Limb (tissue), 2 donors: ENCODE measurements around the gene C7.
"Not testable (repeated sequence)": the region's sequence is repeated elsewhere in the genome, so short reads cannot be mapped to it uniquely, and the experiment has no call there.

Experiments used
- DNase-seq, 2 donors: peaks; one replicate each; pipeline ENCODE4 v3.0.0-alpha.2; 2016; ENCODE audit errors: extremely low spot score in 2 of 2

The C7 gene

DNA sequence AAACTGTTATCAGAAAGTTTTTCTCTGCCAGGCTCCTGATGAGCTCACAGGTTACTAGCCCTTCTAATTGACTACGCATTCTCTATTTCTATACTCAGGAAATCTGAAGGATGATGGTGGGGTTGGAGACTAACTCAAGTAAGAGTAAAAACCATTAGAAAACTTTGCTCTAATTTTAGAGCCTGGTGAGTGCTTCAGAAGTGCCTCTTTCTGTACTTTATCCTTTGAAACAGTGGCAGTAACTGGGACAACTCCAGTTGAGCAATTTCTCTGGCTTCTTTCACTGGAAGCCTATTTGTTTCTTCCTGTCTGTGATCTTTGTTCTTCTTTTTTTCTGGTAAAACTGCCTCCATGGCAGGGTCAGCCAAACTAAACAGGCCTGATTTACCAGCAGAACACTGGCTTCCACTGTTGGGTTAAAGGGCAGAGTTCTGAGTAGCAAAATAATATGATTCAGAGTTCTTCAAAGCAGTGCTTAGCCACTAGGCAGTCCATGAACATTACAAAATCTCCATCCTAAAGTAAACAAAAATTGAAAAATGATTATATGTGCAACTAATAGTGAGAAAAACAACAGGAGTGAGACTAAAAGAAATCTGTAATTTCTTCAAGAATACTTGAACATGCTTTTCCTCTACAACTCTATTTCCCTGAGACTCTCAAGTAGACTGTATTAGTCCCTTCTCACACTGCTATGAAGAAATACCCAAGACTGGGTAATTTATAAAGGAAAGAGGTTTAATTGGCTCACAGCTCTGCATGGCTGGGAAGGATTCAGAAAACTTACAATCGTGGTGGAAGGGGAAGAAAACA, 82.1 kb downstream of the C7 start:
- DNase-seq: no peak

GRCh38 chr5:40991981-40992559, 82.8 kb downstream of the C7 start:
- no peak for DNase-seq

- no peak for DNase-seq
Observed at GRCh38 chr5:40995801-40996586, 86.7 kb downstream of the C7 start.

GRCh38 chr5:40999142-40999541, 89.8 kb downstream of the C7 start:
- DNase-seq: no peak

- no peak for DNase-seq
Observed at GRCh38 chr5:40999966-41000365, 90.7 kb downstream of the C7 start.

DNA sequence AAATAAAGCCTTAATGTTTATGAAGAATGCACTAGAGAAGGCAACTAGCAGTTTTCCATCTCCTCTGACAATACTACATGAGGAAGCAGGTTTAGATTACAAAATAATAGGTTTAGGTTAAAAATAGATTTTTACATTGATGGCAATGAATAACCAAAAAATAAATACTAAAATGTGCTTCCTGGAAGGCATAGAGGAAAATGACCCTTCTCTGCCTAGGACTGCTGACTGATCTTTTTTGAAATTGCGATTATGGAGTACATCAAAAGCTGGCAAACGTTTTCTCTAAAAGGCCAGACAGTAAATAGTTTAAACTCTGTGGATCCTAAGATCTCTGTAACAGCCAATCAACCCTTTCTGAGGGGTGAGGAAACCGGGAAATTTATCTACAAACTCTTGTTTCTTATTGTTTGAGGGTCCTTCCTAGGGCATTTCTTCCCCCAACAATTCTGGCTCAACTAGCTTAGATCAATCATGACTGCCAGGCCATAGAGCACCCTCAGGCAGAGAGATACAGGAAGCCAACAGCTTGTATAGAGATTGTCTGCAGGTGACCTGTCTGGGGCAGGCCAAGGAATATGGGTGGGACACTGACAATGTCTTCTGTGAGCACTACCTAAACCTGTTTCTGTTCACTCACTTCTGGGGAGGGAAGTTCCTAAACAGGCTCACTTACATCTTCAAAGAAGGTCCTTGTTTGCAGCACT, 94.5 kb downstream of the C7 start:
- no peak for DNase-seq

DNA sequence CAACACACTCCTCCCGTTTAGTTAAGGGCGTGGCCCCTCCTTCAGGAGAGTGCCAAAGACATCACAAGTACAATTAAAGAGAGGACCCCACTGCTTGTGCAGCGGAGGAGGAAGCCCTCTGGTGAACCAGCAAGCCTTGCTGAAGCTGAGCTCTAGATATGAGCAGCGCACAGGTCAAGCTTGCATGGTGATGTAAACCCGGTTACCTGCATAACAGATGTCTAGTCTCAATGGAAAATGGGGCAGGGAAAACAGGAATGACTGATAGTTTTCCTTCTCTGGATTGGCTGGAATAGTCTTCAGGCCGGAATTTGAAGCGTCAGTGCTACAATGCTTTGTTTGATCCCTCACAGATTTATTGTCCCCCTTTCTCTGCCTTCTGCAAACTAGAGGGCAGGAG, 95.6 kb downstream of the C7 start:
- no peak for DNase-seq

- DNase-seq: no peak
Observed at GRCh38 chr5:41009232-41009631, 99.9 kb downstream of the C7 start.

GRCh38 chr5:41010572-41010971, 101.3 kb downstream of the C7 start:
- no peak for DNase-seq

DNA sequence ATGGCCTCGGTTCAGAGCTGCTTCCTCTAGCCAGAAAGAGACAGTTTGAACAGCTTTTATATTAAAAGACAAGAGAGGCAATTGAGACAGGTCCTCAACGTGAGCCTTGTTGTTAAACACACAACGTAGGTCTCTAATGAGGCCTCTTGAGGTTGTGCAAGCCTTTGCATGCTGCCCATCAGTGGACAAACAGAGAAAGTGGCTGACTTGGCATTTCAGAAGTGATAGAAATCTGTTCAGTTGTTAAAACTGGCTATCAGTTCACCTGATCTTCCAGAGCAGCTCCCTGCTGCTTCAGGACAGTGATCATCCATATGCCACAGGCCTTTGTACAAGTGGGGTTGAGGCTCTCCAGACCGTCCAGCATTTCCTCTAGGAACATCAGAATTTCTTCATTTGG, 103.0 kb downstream of the C7 start:
- no peak for DNase-seq

DNA sequence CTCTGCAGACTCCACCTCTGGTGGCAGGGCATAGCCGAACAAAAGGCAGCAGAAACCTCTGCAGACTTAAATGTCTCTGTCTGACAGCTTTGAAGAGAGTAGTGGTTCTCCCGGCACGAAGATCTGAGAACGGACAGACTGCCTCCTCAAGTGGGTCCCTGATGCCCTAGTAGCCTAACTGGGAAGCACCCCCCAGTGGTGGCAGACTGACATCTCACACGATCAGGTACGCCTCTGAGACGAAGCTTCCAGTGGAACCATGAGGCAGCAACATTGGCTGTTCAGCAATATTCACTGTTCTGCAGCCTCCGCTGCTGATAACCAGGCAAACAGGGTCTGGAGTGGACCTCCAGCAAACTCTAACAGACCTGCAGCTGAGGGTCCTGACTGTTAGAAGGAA, 113.3 kb downstream of the C7 start:
- DNase-seq: not testable (repeated sequence)
